ENCODE measurements around the gene SPCS3.

The SPCS3 gene

DNA sequence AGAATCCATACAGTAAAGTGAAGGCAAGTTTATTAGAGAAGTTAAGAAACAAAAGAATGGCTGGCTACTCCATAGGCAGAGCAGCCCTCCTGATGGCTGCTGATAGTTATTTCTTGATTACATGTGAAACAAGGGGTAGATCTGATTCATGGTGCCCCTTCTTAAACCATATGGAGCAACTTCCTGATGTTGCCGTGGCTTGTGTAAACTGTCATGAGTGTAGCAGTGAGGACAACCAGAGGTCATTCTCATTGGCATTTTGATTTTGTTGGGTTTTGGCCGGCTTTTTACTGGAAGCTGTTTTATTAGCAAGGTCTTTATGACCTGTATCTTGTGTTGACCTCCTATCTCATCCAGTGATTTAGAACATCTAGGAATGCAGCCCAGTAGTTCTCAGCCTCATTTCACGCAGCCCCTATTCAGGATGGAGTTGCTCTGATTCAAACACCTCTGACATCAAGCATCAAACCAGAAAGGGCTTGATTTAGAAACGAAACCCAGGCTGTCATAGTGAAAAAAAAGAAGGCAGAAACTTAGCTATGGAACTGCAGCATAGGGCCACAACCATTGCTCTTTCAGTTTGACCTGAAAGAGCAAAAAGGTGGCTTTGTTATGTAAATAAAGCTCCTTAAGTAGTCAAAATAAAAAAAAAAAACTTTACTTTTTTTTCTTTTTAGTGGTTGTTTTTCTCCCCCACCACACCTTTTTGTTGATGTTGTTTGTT is 37.8 kb downstream of the SPCS3 start:
- no peak overlapping the region for H3K27ac ChIP-seq (replicated peaks)
- no peak for DNase-seq (ENCODE audit: low read depth in 1 of 2, low spot score in 1 of 2)
- H3K4me3 ChIP-seq (replicated peaks; ENCODE audit: insufficient read depth, low read length), result no peak overlapping the region
- no peaks in the 10 kb centered on the region for H3K27me3 ChIP-seq (ENCODE audit: insufficient read depth, poor library complexity, severe bottlenecking)
- TF ChIP-seq SPI1 (IDR thresholded peaks at IDR 0.05; ENCODE audit: borderline replicate concordance, low read depth) (no peak), GABPA (IDR thresholded peaks at IDR 0.05; ENCODE audit: low read depth) (no peak), POLR2AphosphoS5 (IDR thresholded peaks at IDR 0.05; ENCODE audit: low read depth) (no peak)
- TF ChIP-seq, protein P1, sequence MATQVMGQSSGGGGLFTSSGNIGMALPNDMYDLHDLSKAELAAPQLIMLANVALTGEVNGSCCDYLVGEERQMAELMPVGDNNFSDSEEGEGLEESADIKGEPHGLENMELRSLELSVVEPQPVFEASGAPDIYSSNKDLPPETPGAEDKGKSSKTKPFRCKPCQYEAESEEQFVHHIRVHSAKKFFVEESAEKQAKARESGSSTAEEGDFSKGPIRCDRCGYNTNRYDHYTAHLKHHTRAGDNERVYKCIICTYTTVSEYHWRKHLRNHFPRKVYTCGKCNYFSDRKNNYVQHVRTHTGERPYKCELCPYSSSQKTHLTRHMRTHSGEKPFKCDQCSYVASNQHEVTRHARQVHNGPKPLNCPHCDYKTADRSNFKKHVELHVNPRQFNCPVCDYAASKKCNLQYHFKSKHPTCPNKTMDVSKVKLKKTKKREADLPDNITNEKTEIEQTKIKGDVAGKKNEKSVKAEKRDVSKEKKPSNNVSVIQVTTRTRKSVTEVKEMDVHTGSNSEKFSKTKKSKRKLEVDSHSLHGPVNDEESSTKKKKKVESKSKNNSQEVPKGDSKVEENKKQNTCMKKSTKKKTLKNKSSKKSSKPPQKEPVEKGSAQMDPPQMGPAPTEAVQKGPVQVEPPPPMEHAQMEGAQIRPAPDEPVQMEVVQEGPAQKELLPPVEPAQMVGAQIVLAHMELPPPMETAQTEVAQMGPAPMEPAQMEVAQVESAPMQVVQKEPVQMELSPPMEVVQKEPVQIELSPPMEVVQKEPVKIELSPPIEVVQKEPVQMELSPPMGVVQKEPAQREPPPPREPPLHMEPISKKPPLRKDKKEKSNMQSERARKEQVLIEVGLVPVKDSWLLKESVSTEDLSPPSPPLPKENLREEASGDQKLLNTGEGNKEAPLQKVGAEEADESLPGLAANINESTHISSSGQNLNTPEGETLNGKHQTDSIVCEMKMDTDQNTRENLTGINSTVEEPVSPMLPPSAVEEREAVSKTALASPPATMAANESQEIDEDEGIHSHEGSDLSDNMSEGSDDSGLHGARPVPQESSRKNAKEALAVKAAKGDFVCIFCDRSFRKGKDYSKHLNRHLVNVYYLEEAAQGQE (IDR thresholded peaks at IDR 0.05; ENCODE audit: insufficient replicate concordance, low read depth), result no peak
- TF ChIP-seq, protein P2, sequence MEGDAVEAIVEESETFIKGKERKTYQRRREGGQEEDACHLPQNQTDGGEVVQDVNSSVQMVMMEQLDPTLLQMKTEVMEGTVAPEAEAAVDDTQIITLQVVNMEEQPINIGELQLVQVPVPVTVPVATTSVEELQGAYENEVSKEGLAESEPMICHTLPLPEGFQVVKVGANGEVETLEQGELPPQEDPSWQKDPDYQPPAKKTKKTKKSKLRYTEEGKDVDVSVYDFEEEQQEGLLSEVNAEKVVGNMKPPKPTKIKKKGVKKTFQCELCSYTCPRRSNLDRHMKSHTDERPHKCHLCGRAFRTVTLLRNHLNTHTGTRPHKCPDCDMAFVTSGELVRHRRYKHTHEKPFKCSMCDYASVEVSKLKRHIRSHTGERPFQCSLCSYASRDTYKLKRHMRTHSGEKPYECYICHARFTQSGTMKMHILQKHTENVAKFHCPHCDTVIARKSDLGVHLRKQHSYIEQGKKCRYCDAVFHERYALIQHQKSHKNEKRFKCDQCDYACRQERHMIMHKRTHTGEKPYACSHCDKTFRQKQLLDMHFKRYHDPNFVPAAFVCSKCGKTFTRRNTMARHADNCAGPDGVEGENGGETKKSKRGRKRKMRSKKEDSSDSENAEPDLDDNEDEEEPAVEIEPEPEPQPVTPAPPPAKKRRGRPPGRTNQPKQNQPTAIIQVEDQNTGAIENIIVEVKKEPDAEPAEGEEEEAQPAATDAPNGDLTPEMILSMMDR (IDR thresholded peaks at IDR 0.05; ENCODE audit: insufficient read depth, low read length), result no peak

DNA sequence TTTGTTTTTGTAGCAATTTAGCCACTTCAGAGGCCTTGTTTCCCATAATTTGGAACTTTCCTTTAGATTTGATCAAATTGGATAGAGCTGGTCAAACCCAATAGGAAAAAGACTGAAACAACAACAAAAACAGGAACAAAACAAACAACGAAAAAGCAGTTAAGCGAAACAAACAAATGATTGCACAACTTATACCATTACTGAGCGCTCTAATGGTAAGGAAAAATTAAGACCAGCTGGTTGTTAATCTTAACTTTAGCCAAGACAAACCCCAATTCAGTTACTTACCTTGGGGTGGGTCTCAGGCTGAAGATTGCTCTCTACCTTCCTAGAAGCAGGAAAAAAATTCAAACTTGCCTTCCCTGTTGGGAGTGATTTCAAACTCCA is 38.3 kb downstream of the SPCS3 start:
- no peak for DNase-seq (ENCODE audit: low read depth in 1 of 2, low spot score in 1 of 2)
- H3K27ac ChIP-seq (replicated peaks), result no peak overlapping the region

DNA sequence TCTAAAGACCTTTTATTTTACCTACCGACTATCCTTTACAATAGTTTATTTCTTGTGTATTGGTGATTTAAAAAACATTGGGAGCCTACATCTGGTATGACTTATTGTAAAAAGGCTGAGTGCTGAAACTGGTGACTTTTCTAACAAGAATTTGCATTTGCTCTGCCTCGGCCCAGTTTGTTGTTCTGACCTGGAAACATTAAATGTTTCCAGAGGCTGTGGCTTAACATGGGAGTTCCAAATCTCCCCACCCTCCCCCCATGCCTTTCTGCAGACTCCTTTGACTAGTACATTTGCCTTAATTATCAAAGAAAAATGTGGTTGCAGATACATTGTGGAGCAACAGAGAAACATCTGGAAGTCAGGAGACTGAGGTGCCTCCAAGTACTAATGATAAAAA is 39.8 kb downstream of the SPCS3 start:
- H3K27me3 ChIP-seq (ENCODE audit: insufficient read depth, poor library complexity, severe bottlenecking), result no peaks in the 10 kb centered on the region
- no peak overlapping the region for H3K4me3 ChIP-seq (replicated peaks; ENCODE audit: insufficient read depth, low read length)
- no peak for DNase-seq (ENCODE audit: low read depth in 1 of 2, low spot score in 1 of 2)
- TF ChIP-seq, protein P1 (IDR thresholded peaks at IDR 0.05; ENCODE audit: insufficient replicate concordance, low read depth), result no peak
- TF ChIP-seq GABPA (IDR thresholded peaks at IDR 0.05; ENCODE audit: low read depth) (no peak), POLR2AphosphoS5 (IDR thresholded peaks at IDR 0.05; ENCODE audit: low read depth) (no peak), SPI1 (IDR thresholded peaks at IDR 0.05; ENCODE audit: borderline replicate concordance, low read depth) (no peak)
- TF ChIP-seq, protein P2 (IDR thresholded peaks at IDR 0.05; ENCODE audit: insufficient read depth, low read length), result no peak
- no peak overlapping the region for H3K27ac ChIP-seq (replicated peaks)

More for the DNA sequence above, 38.3 kb downstream of the SPCS3 start:
- TF ChIP-seq, protein P1 (IDR thresholded peaks at IDR 0.05; ENCODE audit: insufficient replicate concordance, low read depth), result no peak
- TF ChIP-seq, protein P2 (IDR thresholded peaks at IDR 0.05; ENCODE audit: insufficient read depth, low read length), result no peak
- TF ChIP-seq POLR2AphosphoS5 (IDR thresholded peaks at IDR 0.05; ENCODE audit: low read depth), result no peak
- no peak for TF ChIP-seq GABPA (IDR thresholded peaks at IDR 0.05; ENCODE audit: low read depth)
- no peak for TF ChIP-seq SPI1 (IDR thresholded peaks at IDR 0.05; ENCODE audit: borderline replicate concordance, low read depth)
- Histone ChIP-seq H3K4me3 (replicated peaks; ENCODE audit: insufficient read depth, low read length) (no peak overlapping the region), H3K27me3 (ENCODE audit: insufficient read depth, poor library complexity, severe bottlenecking) (no peaks in the 10 kb centered on the region)
